Endothelial cell of hepatic sinusoid (primary cell): ENCODE results near the gene ETNK1.

ENCODE experiments used
- in situ Hi-C: cut with HindIII; loops from 2 replicates; pipeline ENCODE4 v1.10.0; 2017; ENCODE audit warnings: low sequenced_read_pairs

ETNK1 gene

GRCh38 chr12:22631863-22632463, 7.0 kb downstream of the ETNK1 start:
- in situ Hi-C loops: no loop called here

- in situ Hi-C loops: no loop called here
Measured at GRCh38 chr12:22634883-22635282, 9.9 kb downstream of the ETNK1 start.

- in situ Hi-C loops: no loop called here
Measured at GRCh38 chr12:22635812-22636211, 10.8 kb downstream of the ETNK1 start.

- in situ Hi-C loops: no loop called here
Measured at GRCh38 chr12:22640851-22641250, 15.9 kb downstream of the ETNK1 start.

GRCh38 chr12:22641353-22642053, 16.5 kb downstream of the ETNK1 start:
- in situ Hi-C loops: no loop called here

- in situ Hi-C loops: no loop called here
Measured at GRCh38 chr12:22648668-22649067, 23.7 kb downstream of the ETNK1 start.

- in situ Hi-C loops: no loop called here
Measured at GRCh38 chr12:22653075-22653474, 28.1 kb downstream of the ETNK1 start.

- in situ Hi-C loops: no loop called here
Measured at GRCh38 chr12:22653791-22654190, 28.8 kb downstream of the ETNK1 start.

GRCh38 chr12:22656376-22656775, 31.4 kb downstream of the ETNK1 start:
- in situ Hi-C loops: no loop called here

GRCh38 chr12:22656831-22657230, 31.9 kb downstream of the ETNK1 start:
- in situ Hi-C loops: no loop called here

GRCh38 chr12:22657538-22657937, 32.6 kb downstream of the ETNK1 start:
- in situ Hi-C loops: no loop called here

- in situ Hi-C loops: no loop called here
Measured at GRCh38 chr12:22658214-22658613, 33.2 kb downstream of the ETNK1 start.

- in situ Hi-C loops: no loop called here
Measured at GRCh38 chr12:22662356-22662755, 37.4 kb downstream of the ETNK1 start.

- in situ Hi-C loops: no loop called here
Measured at GRCh38 chr12:22665476-22665875, 40.5 kb downstream of the ETNK1 start.

- in situ Hi-C loops: no loop called here
Measured at GRCh38 chr12:22667122-22667521, 42.2 kb downstream of the ETNK1 start.

- in situ Hi-C loops: no loop called here
Measured at GRCh38 chr12:22668441-22668840, 43.5 kb downstream of the ETNK1 start.

GRCh38 chr12:22670762-22671161, 45.8 kb downstream of the ETNK1 start:
- in situ Hi-C loops: no loop called here

GRCh38 chr12:22672951-22673350, 48.0 kb downstream of the ETNK1 start:
- in situ Hi-C loops: no loop called here

GRCh38 chr12:22677781-22678574, 53.0 kb downstream of the ETNK1 start:
- in situ Hi-C loops: no loop called here

- in situ Hi-C loops: no loop called here
Measured at GRCh38 chr12:22682663-22683062, 57.7 kb downstream of the ETNK1 start.

- in situ Hi-C loops: no loop called here
Measured at GRCh38 chr12:22683131-22683530, 58.2 kb downstream of the ETNK1 start.
